Prostate gland (tissue), 2 donors: ENCODE data around the gene STAG2. TPM values are rescaled to one million over a fixed set of nuclear protein-coding genes. Genes with fewer than 3 reads are reported as not detected.

Experiments used
- DNase-seq: peaks from one replicate; pipeline ENCODE4 v3.0.0-alpha.2; 2019; ENCODE audit warnings: low spot score
- H3K27ac ChIP-seq, 2 donors: fragments of 200-600 bp; sonication (generic); 2 replicates each; pipeline ENCODE4 v1.5.1; 2017 to 2019
- H3K27me3 ChIP-seq: fragments of 200-600 bp; sonication (generic); replicated peaks from 2 replicates; pipeline ENCODE4 v1.5.1; 2019; ENCODE audit not compliant: insufficient read depth
- H3K36me3 ChIP-seq, 2 donors: fragments of 200-600 bp; sonication (generic); 1 replicate in 1 of 2; 2 replicates in 1 of 2; pipeline versions ENCODE4 v1.5.1 to v1.8.1; 2017 to 2019
- H3K4me1 ChIP-seq: fragments of 200-600 bp; sonication (generic); replicated peaks from 2 replicates; pipeline ENCODE4 v1.5.1; 2019
- H3K4me3 ChIP-seq, 2 donors: fragments of 200-600 bp; sonication (generic); 2 replicates each; pipeline ENCODE4 v1.5.1; 2017 to 2019
- H3K9me3 ChIP-seq: fragments of 200-600 bp; sonication (generic); 2 replicates; pipeline ENCODE4 v1.5.1; 2017
- POLR2A ChIP-seq: fragments of 450-650 bp; IDR thresholded peaks from one replicate; pipeline ENCODE4 v1.6.1; 2016; ENCODE audit warnings: antibody characterized with exemption, mild to moderate bottlenecking
- POLR2AphosphoS5 ChIP-seq: sonication (generic); formaldehyde crosslinking; IDR thresholded peaks from one replicate; pipeline ENCODE4 v1.6.1; 2017; ENCODE audit warnings: antibody characterized with exemption
- WGBS: methylation state at CpG from one replicate; pipeline ENCODE4 v1.1.5; 2018; 5-methylcytosine and 5-hydroxymethylcytosine counted together
- intact Hi-C: fragments of 100-400 bp; cut with DNase I; formaldehyde crosslinking; loops from one replicate; pipeline ENCODE4 v1.14.2; 2022
- total RNA-seq, 2 donors: library from RNA; depleted of rRNA; stranded (reverse); fragments of >200 nt; gene quantifications; one replicate each; pipeline ENCODE4 v1.1.0, GENCODE V29; 2016
- TF ChIP-seq, protein P1 (sequence below), 4 experiments: fragments of 200-600 bp in 2 of 4; fragments of 450-650 bp in 2 of 4; sonication (generic) in 2 of 4; IDR thresholded peaks; 1 replicate in 3 of 4; 2 replicates in 1 of 4; pipeline ENCODE4 v1.5.1; 2016 to 2019; ENCODE audit warnings: antibody characterized with exemption in 4 of 4, mild to moderate bottlenecking in 2 of 4, moderate library complexity in 2 of 4

STAG2 gene
- total RNA-seq, 2 donors from 2014 or later: 32.6 to 51.2 TPM

DNA sequence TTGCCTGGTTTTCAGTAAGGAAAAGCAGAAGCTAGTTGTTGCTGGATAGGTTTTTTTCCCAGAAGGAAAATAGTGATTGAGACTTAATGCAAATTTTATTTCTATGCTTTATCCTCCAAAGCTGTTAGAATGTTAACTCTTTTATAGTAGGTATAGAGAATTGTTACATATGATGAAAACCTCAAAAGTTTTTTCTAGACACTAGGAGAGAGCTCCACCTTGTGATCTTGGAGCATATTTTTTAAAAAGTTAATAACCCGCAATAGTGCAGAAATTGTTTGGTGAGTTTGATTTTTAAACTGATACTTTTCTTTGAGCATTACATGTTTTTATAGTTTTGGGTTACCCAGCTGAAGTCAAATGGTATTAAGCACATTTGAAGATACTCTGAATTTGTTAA is 56.5 kb downstream of the STAG2 start:
- Histone ChIP-seq H3K4me1 (no peaks in the 10 kb centered on the region), H3K4me3 (no peak overlapping the region), H3K27ac (no peak overlapping the region), H3K36me3 (no peaks in the 10 kb centered on the region), H3K27me3 (no peaks in the 10 kb centered on the region), H3K9me3 (no peaks in the 10 kb centered on the region)
- TF ChIP-seq, protein P1, sequence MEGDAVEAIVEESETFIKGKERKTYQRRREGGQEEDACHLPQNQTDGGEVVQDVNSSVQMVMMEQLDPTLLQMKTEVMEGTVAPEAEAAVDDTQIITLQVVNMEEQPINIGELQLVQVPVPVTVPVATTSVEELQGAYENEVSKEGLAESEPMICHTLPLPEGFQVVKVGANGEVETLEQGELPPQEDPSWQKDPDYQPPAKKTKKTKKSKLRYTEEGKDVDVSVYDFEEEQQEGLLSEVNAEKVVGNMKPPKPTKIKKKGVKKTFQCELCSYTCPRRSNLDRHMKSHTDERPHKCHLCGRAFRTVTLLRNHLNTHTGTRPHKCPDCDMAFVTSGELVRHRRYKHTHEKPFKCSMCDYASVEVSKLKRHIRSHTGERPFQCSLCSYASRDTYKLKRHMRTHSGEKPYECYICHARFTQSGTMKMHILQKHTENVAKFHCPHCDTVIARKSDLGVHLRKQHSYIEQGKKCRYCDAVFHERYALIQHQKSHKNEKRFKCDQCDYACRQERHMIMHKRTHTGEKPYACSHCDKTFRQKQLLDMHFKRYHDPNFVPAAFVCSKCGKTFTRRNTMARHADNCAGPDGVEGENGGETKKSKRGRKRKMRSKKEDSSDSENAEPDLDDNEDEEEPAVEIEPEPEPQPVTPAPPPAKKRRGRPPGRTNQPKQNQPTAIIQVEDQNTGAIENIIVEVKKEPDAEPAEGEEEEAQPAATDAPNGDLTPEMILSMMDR (IDR thresholded peaks at IDR 0.05): peak in 1 of 4 experiments; percentile 14
- TF ChIP-seq POLR2A: no peak
- WGBS: 8% methylated on average over 1 of the region's 1 CpG
- intact Hi-C loops: loop anchor here (5.0 kb wide), 1 partner anchor 56 kb away; the partner anchor contains the start of gene STAG2
- DNase-seq: no peak

DNA sequence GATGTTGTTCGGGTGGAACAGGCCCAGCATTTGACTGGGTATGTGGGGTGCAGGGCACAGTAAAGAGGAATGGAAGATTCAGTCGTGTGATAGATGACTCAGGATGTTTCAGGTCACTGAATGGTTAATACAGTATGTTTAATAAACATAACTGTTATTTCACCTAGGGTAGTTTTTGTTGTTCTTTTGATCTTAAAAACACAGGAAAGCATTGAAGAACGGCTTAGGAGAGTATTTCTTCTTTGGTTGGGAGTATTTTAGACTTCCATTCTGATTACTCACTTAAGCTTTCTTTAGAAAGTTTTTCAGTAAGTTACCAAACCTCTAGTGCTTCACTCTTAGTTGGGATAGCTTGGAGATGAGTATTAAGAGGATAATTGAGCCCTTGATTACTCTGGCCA is 62.3 kb downstream of the STAG2 start:
- Histone ChIP-seq H3K27me3 (no peaks in the 10 kb centered on the region), H3K27ac (no peak overlapping the region), H3K4me3 (no peak overlapping the region), H3K4me1 (no peaks in the 10 kb centered on the region), H3K36me3 (no peaks in the 10 kb centered on the region), H3K9me3 (no peaks in the 10 kb centered on the region)
- intact Hi-C loops: no loop called here
- WGBS: 61% methylated on average over 3 of the region's 3 CpGs
- TF ChIP-seq POLR2AphosphoS5 (no peak), POLR2A (no peak)
- TF ChIP-seq, protein P1 (IDR thresholded peaks at IDR 0.05): no peak
- no peak for DNase-seq

GRCh38 chrX:124026529-124026928 is 65.0 kb downstream of the STAG2 start:
- H3K27me3 ChIP-seq: no peaks in the 10 kb centered on the region
- H3K36me3 ChIP-seq: no peaks in the 10 kb centered on the region
- 92% methylated on average over 1 of the region's 1 CpG for WGBS
- TF ChIP-seq, protein P1 (IDR thresholded peaks at IDR 0.05): no peak
- TF ChIP-seq POLR2AphosphoS5: no peak
- TF ChIP-seq POLR2A: no peak
- H3K4me1 ChIP-seq: no peaks in the 10 kb centered on the region
- no peak overlapping the region for H3K27ac ChIP-seq
- H3K4me3 ChIP-seq: no peak overlapping the region
- intact Hi-C loops: no loop called here
- no peak for DNase-seq
- H3K9me3 ChIP-seq: no peaks in the 10 kb centered on the region

GRCh38 chrX:124028182-124028581 is 66.7 kb downstream of the STAG2 start:
- Histone ChIP-seq H3K4me1 (no peaks in the 10 kb centered on the region), H3K36me3 (no peaks in the 10 kb centered on the region), H3K9me3 (no peaks in the 10 kb centered on the region), H3K4me3 (no peak overlapping the region), H3K27me3 (no peaks in the 10 kb centered on the region), H3K27ac (no peak overlapping the region)
- intact Hi-C loops: no loop called here
- no peak for TF ChIP-seq POLR2AphosphoS5
- TF ChIP-seq, protein P1 (IDR thresholded peaks at IDR 0.05): no peak
- TF ChIP-seq POLR2A: no peak
- 85% methylated on average over 3 of the region's 3 CpGs for WGBS
- DNase-seq: no peak

DNA sequence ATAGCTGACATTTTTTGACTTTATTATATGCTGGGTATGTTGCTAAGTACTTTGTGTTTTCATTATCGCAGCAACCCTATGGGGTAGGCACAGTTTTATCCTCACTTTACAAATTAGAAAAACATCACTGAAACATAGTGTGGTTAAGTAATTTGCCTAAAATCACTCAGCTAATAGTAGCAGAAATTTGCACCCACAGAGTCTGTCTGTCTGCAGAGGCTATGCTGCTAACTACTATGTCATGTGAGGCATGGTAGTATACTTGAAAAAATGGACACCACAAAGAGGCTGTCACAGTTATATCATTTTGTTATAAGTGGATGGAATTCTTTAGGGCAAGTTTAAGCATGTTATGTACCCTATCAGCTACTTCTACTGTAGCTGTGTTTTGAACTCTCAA is 69.0 kb downstream of the STAG2 start:
- 70% methylated on average over 1 of the region's 1 CpG for WGBS
- no peak for TF ChIP-seq POLR2AphosphoS5
- TF ChIP-seq POLR2A: no peak
- TF ChIP-seq, protein P1 (IDR thresholded peaks at IDR 0.05): no peak
- H3K27ac ChIP-seq: no peak overlapping the region
- H3K27me3 ChIP-seq: no peaks in the 10 kb centered on the region
- H3K9me3 ChIP-seq: no peaks in the 10 kb centered on the region
- intact Hi-C loops: no loop called here
- no peak for DNase-seq
- no peaks in the 10 kb centered on the region for H3K4me1 ChIP-seq
- H3K36me3 ChIP-seq: no peaks in the 10 kb centered on the region
- no peak overlapping the region for H3K4me3 ChIP-seq
